AG04450 (cell line): Measurements from ENCODE around the gene FGR. TPM values are rescaled to one million over a fixed set of nuclear protein-coding genes. Genes with fewer than 3 reads are reported as not detected.
"Not testable (repeated sequence)": the region's sequence is repeated elsewhere in the genome, so short reads cannot be mapped to it uniquely, and the experiment has no call there.

Experiments used
- CTCF ChIA-PET: fragments of 300-600, 350-600 bp; formaldehyde crosslinking; extraction: SDS; loops from one replicate; lab custom pipeline; 2022; ENCODE audit warnings: antibody characterized with exemption, inconsistent platforms; lab: Charles Lee
- POLR2A ChIA-PET: fragments of 350-600 bp; formaldehyde crosslinking; extraction: SDS; loops from one replicate; lab custom pipeline; 2021; ENCODE audit warnings: antibody characterized with exemption, inconsistent platforms; lab: Yijun Ruan, JAX
- DNase-seq: peaks from one replicate; pipeline ENCODE4 v3.0.0-alpha.2; 2011; ENCODE audit warnings: low read depth, low spot score
- H3K27ac ChIP-seq: one replicate; pipeline ENCODE4 v1.5.1; 2012; ENCODE audit warnings: low read depth, low read length, control low read depth
- H3K27me3 ChIP-seq: one replicate; pipeline ENCODE4 v1.6.0; 2012; ENCODE audit warnings: low read length; ENCODE audit not compliant: control insufficient read depth, insufficient read depth
- H3K4me3 ChIP-seq: 2 replicates; pipeline ENCODE4 v1.5.1; 2011; ENCODE audit warnings: mild to moderate bottlenecking, low read depth, low read length, control low read depth
- H3K9me3 ChIP-seq: 2 replicates; pipeline ENCODE4 v1.5.1; 2012; ENCODE audit warnings: low read length; ENCODE audit not compliant: control insufficient read depth, insufficient read depth
- CTCF ChIP-seq: IDR thresholded peaks from 2 replicates; pipeline ENCODE4 v1.5.1; 2011; ENCODE audit warnings: low read depth, low read length, control low read depth, inconsistent platforms
- polyA plus RNA-seq: library from polyadenylated mRNA; depleted of rRNA; stranded (reverse); fragments of >200 nt; gene quantifications from 2 replicates; pipeline ENCODE4 v1.2.3, GENCODE V29; 2011

FGR gene
- polyA plus RNA-seq, 1 experiment: not detected

- Histone ChIP-seq H3K9me3 (no peaks in the 10 kb centered on the region; the same call in 1 of the 2 replicates), H3K27me3 (peaks cover 47% of the 10 kb centered on the region), H3K4me3 (no peak overlapping the region), H3K27ac (no peak overlapping the region)
- ChIA-PET POLR2A (no interaction called here), CTCF (no interaction called here)
- no peak for TF ChIP-seq CTCF
- no peak for DNase-seq
These were observed 1.7 kb downstream of the FGR start for GRCh38 chr1:27633298-27633610.

- CTCF ChIA-PET: interaction anchor here (0.7 to 1.0 kb wide), 2 partner anchors 37 to 586 kb away, joined by 3 read pairs; no protein-coding TSS in a partner anchor
- Histone ChIP-seq H3K9me3 (no peaks in the 10 kb centered on the region; the same call in 1 of the 2 replicates), H3K27ac (no peak overlapping the region), H3K27me3 (peaks cover 47% of the 10 kb centered on the region), H3K4me3 (no peak overlapping the region)
- POLR2A ChIA-PET: no interaction called here
- no peak for TF ChIP-seq CTCF
- DNase-seq: no peak
These were observed 2.3 kb downstream of the FGR start for GRCh38 chr1:27632387-27633297.

- no peak overlapping the region for H3K4me3 ChIP-seq
- no peak for DNase-seq
- H3K27ac ChIP-seq: no peak overlapping the region
- TF ChIP-seq CTCF: no peak
- POLR2A ChIA-PET: no interaction called here
- CTCF ChIA-PET: interaction anchor here (0.7 to 0.9 kb wide), 2 partner anchors 20 to 94 kb away, joined by 3 read pairs; no protein-coding TSS in a partner anchor
- peaks cover 50% of the 10 kb centered on the region for H3K27me3 ChIP-seq
- no peaks in the 10 kb centered on the region; the same call in 1 of the 2 replicates for H3K9me3 ChIP-seq
These were observed 4.0 kb downstream of the FGR start for GRCh38 chr1:27630859-27631491.

- Histone ChIP-seq H3K9me3 (no peaks in the 10 kb centered on the region), H3K27ac (no peak overlapping the region), H3K4me3 (no peak overlapping the region), H3K27me3 (peaks cover 35% of the 10 kb centered on the region)
- no peak for DNase-seq
- ChIA-PET CTCF (interaction anchor here (1.1 to 1.6 kb wide), 2 partner anchors 13 to 72 kb away, joined by 3 to 5 read pairs; no protein-coding TSS in a partner anchor), POLR2A (interaction anchor here (1.4 kb wide), 1 partner anchor 395 kb away, joined by 3 read pairs; the partner anchor contains the start of gene WDTC1)
- no peak for TF ChIP-seq CTCF
These were observed 6.3 kb downstream of the FGR start for GRCh38 chr1:27628712-27629111.

GRCh38 chr1:27627733-27628132 is 7.3 kb downstream of the FGR start:
- peaks cover 30% of the 10 kb centered on the region for H3K27me3 ChIP-seq
- H3K27ac ChIP-seq, DNase-seq, H3K9me3 ChIP-seq, H3K4me3 ChIP-seq: not testable (repeated sequence)
- POLR2A ChIA-PET: interaction anchor here (0.6 kb wide), 1 partner anchor 595 kb away, joined by 4 read pairs; no protein-coding TSS in a partner anchor
- CTCF ChIA-PET: interaction anchor here (0.6 to 1.1 kb wide), 2 partner anchors 12 to 22 kb away, joined by 3 to 6 read pairs; no protein-coding TSS in a partner anchor
